Thyroid gland (tissue), 4 donors: ENCODE measurements around the gene ESD. TPM values are rescaled to one million over a fixed set of nuclear protein-coding genes. Genes with fewer than 3 reads are reported as not detected.

Source experiments
- DNase-seq, 2 donors: peaks; one replicate each; pipeline ENCODE4 v3.0.0-alpha.2; 2019
- H3K27ac ChIP-seq, 3 donors: fragments of 200-600 bp; sonication (generic); 1 replicate in 2 of 3; 2 replicates in 1 of 3; pipeline ENCODE4 v1.5.1; 2016 to 2019; ENCODE audit warnings: mild to moderate bottlenecking in 1 of 3, moderate library complexity in 1 of 3
- H3K27me3 ChIP-seq: fragments of 200-600 bp; sonication (generic); one replicate; pipeline ENCODE4 v1.5.1; 2019
- H3K36me3 ChIP-seq, 2 donors: fragments of 200-600 bp; sonication (generic); one replicate each; pipeline ENCODE4 v1.5.1; 2016 to 2019
- H3K4me1 ChIP-seq, 2 donors: fragments of 200-600 bp; sonication (generic); one replicate each; pipeline ENCODE4 v1.5.1; 2017 to 2019
- H3K4me3 ChIP-seq, 3 donors: fragments of 200-600 bp; sonication (generic); replicated peaks in 1 of 3; 1 replicate in 2 of 3; 2 replicates in 1 of 3; pipeline ENCODE4 v1.5.1; 2016; ENCODE audit warnings: mild to moderate bottlenecking in 1 of 3
- H3K9me3 ChIP-seq: fragments of 200-600 bp; sonication (generic); one replicate; pipeline ENCODE4 v1.5.1; 2017
- POLR2A ChIP-seq, 2 donors: fragments of 450-650 bp; IDR thresholded peaks; one replicate each; pipeline ENCODE4 v1.6.1; 2017; ENCODE audit warnings: antibody characterized with exemption in 2 of 2, mild to moderate bottlenecking in 2 of 2, moderate library complexity in 1 of 2
- WGBS, 2 donors: methylation state at CpG; one replicate each; pipeline ENCODE4 v1.1.5; 2017; 5-methylcytosine and 5-hydroxymethylcytosine counted together
- intact Hi-C: fragments of 100-400 bp; cut with DNase I; formaldehyde crosslinking; loops from one replicate; pipeline ENCODE4 v1.15.1; 2023
- total RNA-seq, 4 donors: library from RNA; depleted of rRNA; stranded (reverse); fragments of >200 nt; gene quantifications; one replicate each; pipeline ENCODE4 v1.2.3, GENCODE V29; 2016
- TF ChIP-seq, protein P1 (sequence below), 6 experiments: fragments of 200-600 bp in 3 of 6; fragments of 450-650 bp in 3 of 6; sonication (generic) in 3 of 6; IDR thresholded peaks; one replicate each; pipeline ENCODE4 v1.5.1; 2016 to 2019; ENCODE audit warnings: antibody characterized with exemption in 6 of 6, mild to moderate bottlenecking in 2 of 6, inconsistent platforms in 1 of 6, moderate library complexity in 1 of 6

The ESD gene
- total RNA-seq, 4 donors from 2014 or later = 142 to 177 (median 158) TPM

DNA sequence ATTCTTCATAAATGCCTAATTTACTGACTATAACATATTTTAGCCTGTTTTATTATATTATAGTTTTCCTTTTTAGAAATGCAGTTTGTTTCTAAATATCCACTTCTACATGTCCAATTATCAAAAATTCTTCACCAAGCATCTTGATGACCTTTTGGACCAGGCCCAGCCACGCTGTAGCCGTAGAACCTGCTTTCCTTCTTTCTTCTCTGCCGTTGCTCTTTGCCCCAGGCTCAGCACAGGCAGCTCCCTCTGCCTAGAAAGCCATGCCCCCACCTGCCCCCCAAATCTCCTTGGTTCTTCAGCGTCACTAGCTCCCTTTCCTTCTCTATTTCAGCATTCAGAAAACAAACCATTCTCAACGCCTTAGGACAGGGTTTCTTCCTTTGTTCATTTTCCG lies 65.4 kb downstream of the ESD start:
- DNase-seq = no peak
- H3K4me3 ChIP-seq = no peak overlapping the region
- intact Hi-C loops = no loop called here
- H3K4me1 ChIP-seq = no peaks in the 10 kb centered on the region
- peaks cover 10 to 23% of the 10 kb centered on the region in 2 donors for H3K36me3 ChIP-seq
- H3K27me3 ChIP-seq = no peaks in the 10 kb centered on the region
- no peak overlapping the region for H3K27ac ChIP-seq
- no peaks in the 10 kb centered on the region for H3K9me3 ChIP-seq
- 95% methylated on average over 6 of the region's 6 CpGs for WGBS, 2 donors
- TF ChIP-seq POLR2A (IDR thresholded peaks at IDR 0.05) = no peak
- TF ChIP-seq, protein P1, sequence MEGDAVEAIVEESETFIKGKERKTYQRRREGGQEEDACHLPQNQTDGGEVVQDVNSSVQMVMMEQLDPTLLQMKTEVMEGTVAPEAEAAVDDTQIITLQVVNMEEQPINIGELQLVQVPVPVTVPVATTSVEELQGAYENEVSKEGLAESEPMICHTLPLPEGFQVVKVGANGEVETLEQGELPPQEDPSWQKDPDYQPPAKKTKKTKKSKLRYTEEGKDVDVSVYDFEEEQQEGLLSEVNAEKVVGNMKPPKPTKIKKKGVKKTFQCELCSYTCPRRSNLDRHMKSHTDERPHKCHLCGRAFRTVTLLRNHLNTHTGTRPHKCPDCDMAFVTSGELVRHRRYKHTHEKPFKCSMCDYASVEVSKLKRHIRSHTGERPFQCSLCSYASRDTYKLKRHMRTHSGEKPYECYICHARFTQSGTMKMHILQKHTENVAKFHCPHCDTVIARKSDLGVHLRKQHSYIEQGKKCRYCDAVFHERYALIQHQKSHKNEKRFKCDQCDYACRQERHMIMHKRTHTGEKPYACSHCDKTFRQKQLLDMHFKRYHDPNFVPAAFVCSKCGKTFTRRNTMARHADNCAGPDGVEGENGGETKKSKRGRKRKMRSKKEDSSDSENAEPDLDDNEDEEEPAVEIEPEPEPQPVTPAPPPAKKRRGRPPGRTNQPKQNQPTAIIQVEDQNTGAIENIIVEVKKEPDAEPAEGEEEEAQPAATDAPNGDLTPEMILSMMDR (IDR thresholded peaks at IDR 0.05) = no peak

DNA sequence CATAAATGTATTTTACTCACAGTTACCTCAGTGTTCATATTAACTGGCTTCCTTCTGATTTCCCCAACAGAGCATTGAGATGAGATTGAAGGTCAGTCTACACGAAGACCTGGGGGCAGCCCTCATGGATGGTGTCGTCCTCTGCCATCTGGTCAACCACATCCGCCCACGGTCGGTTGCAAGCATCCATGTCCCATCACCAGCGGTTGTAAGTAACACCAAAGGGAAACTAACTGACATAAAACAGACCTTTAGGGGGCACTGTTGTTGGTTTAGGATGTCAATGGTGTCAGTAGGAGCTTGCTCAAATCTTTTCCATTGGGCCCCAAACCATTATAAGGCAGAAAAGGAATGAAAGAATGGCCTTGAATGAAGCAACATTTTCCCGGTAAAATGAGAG lies 68.2 kb downstream of the ESD start:
- H3K4me1 ChIP-seq = no peaks in the 10 kb centered on the region
- no peaks in the 10 kb centered on the region for H3K27me3 ChIP-seq
- no peak overlapping the region for H3K27ac ChIP-seq
- TF ChIP-seq, protein P1 (IDR thresholded peaks at IDR 0.05) = peak in 1 of 6 experiments; percentile 10
- no peak for TF ChIP-seq POLR2A (IDR thresholded peaks at IDR 0.05)
- no peak overlapping the region for H3K4me3 ChIP-seq
- DNase-seq = no peak
- intact Hi-C loops = no loop called here
- H3K9me3 ChIP-seq = no peaks in the 10 kb centered on the region
- 95% methylated on average over 7 of the region's 7 CpGs for WGBS, 2 donors
- peaks cover 22 to 32% of the 10 kb centered on the region in 2 donors for H3K36me3 ChIP-seq

DNA sequence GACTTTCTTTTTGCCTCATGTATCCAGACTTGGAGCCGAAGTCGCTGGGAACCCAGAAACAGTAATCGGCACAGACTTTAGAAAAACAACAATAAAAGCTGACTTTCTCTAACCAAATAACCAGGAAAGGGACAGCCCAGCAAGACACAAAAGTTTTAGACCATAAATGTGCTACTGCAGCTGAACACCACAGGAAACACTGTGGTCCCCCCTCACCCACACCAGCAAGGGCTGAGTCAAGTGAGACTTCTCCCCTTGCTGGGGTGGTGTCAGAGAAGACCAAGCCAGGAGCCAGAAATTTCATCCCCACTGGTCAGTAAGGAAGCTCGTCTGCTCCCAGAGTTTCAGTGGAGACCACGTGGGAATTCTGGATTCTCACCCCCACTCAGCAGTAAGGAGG lies 70.6 kb downstream of the ESD start:
- intact Hi-C loops = no loop called here
- no peaks in the 10 kb centered on the region for H3K4me1 ChIP-seq
- no peak for DNase-seq
- no peak overlapping the region for H3K4me3 ChIP-seq
- H3K27ac ChIP-seq = no peak overlapping the region
- no peaks in the 10 kb centered on the region for H3K27me3 ChIP-seq
- peaks cover 20 to 24% of the 10 kb centered on the region in 2 donors for H3K36me3 ChIP-seq
- no peak for TF ChIP-seq POLR2A (IDR thresholded peaks at IDR 0.05)
- TF ChIP-seq, protein P1 (IDR thresholded peaks at IDR 0.05) = no peak
- no peaks in the 10 kb centered on the region for H3K9me3 ChIP-seq
- WGBS, 2 donors = 95 to 96% methylated on average over 5 of the region's 5 CpGs

Other genes starting within 250 kb of the ESD start
- gene LRCH1, start 244.0 kb downstream of the ESD start, total RNA-seq = 10 to 100 TPM; 13.5 to 19.3 (median 15.9) TPM
- gene HTR2A, start 99.9 kb upstream of the ESD start, total RNA-seq = under 1 TPM in 1 of 4 donors, not detected in 3; 0.22 TPM